WERI-Rb-1 (cell line): ENCODE results near the gene ACTMAP.

ENCODE experiments used
- DNase-seq: peaks from one replicate; pipeline ENCODE4 v3.0.0-alpha.2; 2020
- H3K27ac ChIP-seq: fragments of 250-450 bp; sonication (Bioruptor Pico); 2 replicates; pipeline ENCODE4 v1.5.1; 2020; ENCODE audit warnings: mild to moderate bottlenecking, moderate library complexity
- H3K27me3 ChIP-seq: fragments of 250-450 bp; sonication (Bioruptor Pico); 2 replicates; pipeline ENCODE4 v1.5.1; 2021; ENCODE audit warnings: mild to moderate bottlenecking, low read depth, moderate library complexity; ENCODE audit not compliant: insufficient read depth, severe bottlenecking
- H3K36me3 ChIP-seq: fragments of 250-450 bp; sonication (Bioruptor Pico); 2 replicates; pipeline ENCODE4 v1.5.1; 2020; ENCODE audit warnings: mild to moderate bottlenecking, moderate library complexity
- H3K4me3 ChIP-seq: 2 replicates; pipeline ENCODE4 v1.5.1; 2011; ENCODE audit warnings: low read depth, mild to moderate bottlenecking, control low read depth, low read length
- H3K9me3 ChIP-seq: fragments of 250-450 bp; sonication (Bioruptor Pico); 2 replicates; pipeline ENCODE4 v1.5.1; 2021; ENCODE audit warnings: mild to moderate bottlenecking, moderate library complexity; ENCODE audit not compliant: severe bottlenecking
- CTCF ChIP-seq: IDR thresholded peaks from 2 replicates; pipeline ENCODE4 v1.5.1; 2011; ENCODE audit warnings: low read depth, mild to moderate bottlenecking, control low read depth, inconsistent platforms, low read length

Gene ACTMAP

GRCh38 chr19:40703029-40703755, 47.1 kb downstream of the ACTMAP start:
- DNase-seq: no peak
- no peak overlapping the region for H3K4me3 ChIP-seq
- no peaks in the 10 kb centered on the region for H3K27me3 ChIP-seq
- H3K27ac ChIP-seq: peak overlapping the region; percentile 61
- H3K9me3 ChIP-seq: no peaks in the 10 kb centered on the region
- H3K36me3 ChIP-seq: peaks cover 25% of the 10 kb centered on the region
- no peak for TF ChIP-seq CTCF

GRCh38 chr19:40702337-40703012, 47.8 kb downstream of the ACTMAP start:
- Histone ChIP-seq H3K9me3 (no peaks in the 10 kb centered on the region), H3K4me3 (no peak overlapping the region), H3K36me3 (peaks cover 22% of the 10 kb centered on the region), H3K27ac (peak overlapping the region; percentile 61), H3K27me3 (no peaks in the 10 kb centered on the region)
- TF ChIP-seq CTCF: peak; percentile 98
- DNase-seq: peak; percentile 91

GRCh38 chr19:40701758-40702157, 48.5 kb downstream of the ACTMAP start:
- Histone ChIP-seq H3K36me3 (peaks cover 28% of the 10 kb centered on the region), H3K27ac (peak overlapping the region; percentile 61; the same call in 1 of the 2 replicates)
- TF ChIP-seq CTCF: no peak

DNA sequence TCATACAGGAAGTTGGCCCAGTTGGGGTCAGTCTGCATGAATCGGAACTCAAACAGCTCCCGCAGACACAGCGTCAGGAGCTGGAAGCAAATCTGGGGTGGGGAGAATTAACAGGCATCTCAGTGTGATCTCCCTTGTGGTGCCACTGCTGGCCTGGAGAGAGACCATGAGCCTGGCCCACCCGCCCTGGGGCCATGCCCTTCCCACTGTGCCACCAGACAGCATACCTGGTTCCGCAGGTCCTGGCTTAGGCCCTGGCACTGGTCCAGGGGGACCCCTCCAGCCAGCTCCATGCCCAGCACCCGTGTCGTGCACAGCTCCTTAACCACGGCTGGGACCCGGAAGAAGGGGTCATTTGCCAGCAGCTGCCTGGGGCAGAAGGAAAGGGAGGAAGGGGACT, 50.2 kb downstream of the ACTMAP start:
- peaks cover 36% of the 10 kb centered on the region for H3K36me3 ChIP-seq

More at GRCh38 chr19:40701758-40702157, 48.5 kb downstream of the ACTMAP start:
- no peaks in the 10 kb centered on the region for H3K9me3 ChIP-seq
- no peaks in the 10 kb centered on the region for H3K27me3 ChIP-seq
- no peak for DNase-seq
- no peak overlapping the region for H3K4me3 ChIP-seq

DNA sequence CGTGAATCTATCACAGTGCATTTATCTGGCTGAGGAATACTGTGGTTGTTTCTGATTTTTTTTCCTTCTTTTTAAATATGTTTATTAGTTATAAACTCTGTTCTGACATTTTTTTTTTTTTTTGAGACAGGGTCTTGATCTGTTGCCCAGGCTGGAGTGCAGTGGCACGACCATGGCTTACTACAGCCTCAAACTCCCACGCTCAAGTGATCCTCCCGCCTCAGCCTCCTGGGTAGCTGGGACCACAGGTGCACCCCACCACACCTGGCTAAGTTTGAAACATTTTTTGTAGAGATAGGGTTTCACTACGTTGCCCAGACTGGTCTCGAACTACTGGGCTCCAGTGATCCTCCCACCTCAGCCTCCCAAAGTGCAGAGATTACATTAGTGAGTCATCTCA, 53.3 kb downstream of the ACTMAP start:
- no peak overlapping the region for H3K27ac ChIP-seq
- no peaks in the 10 kb centered on the region for H3K27me3 ChIP-seq
- no peak for TF ChIP-seq CTCF
- DNase-seq: no peak
- H3K36me3 ChIP-seq: peaks cover 36% of the 10 kb centered on the region
- H3K4me3 ChIP-seq: no peak overlapping the region
- H3K9me3 ChIP-seq: no peaks in the 10 kb centered on the region

More for the DNA sequence above, 50.2 kb downstream of the ACTMAP start:
- Histone ChIP-seq H3K27ac (no peak overlapping the region), H3K4me3 (no peak overlapping the region), H3K9me3 (no peaks in the 10 kb centered on the region), H3K27me3 (no peaks in the 10 kb centered on the region)
- DNase-seq: no peak
- TF ChIP-seq CTCF: no peak
